Renal cortex interstitium (tissue), 11 donors: ENCODE data around the gene DERL3. TPM values are rescaled to one million over a fixed set of nuclear protein-coding genes. Genes with fewer than 3 reads are reported as not detected.

Experiments
- DNase-seq, 11 donors: peaks; one replicate each; pipeline ENCODE4 v3.0.0-alpha.2; 2013; ENCODE audit warnings: low read depth in 9 of 11, low spot score in 4 of 11; ENCODE audit errors: extremely low read depth in 1 of 11
- polyA plus RNA-seq, 3 donors: library from polyadenylated mRNA; unstranded; fragments of 120-200 nt; gene quantifications; one replicate each; pipeline ENCODE4 v1.2.1, GENCODE V29; 2013; ENCODE audit not compliant: insufficient read length in 3 of 3

The DERL3 gene
- polyA plus RNA-seq, 3 donors: 3.8 to 6.4 (median 6.0) TPM

DNA sequence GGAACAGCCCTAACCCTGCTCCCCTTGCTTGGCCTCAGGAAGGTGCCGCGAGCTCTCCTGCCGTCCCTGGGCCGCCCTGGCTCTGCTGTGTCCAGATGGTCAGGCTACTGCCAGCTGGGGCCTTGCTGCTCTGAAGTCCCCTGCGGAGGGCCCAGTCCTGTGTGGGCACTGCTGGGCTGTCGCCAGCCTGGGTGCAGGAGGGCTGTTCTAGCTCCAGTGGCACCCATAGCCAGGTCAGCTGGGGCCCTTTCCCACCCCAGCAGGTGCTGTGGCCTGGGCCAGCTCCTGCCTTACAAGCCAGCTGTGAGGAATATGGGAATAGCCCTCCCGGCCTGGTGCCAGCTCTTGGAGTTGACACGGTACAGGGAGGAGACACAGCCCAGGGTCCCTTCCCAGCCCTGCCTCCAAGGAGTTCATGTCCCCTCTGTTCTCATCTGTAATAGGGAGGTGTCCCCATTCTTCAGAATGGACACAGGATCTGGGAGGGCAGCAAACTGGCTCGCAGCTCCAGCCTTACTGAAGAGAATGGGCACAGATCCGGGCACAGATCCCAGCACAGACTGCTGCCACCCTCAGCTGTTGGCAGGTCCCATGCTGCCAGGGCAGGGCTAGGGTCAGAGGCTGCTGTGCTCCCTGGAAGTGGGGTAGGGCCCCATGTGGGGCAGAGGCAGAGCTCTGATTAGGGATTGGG is 3.9 kb downstream of the DERL3 start:
- no peak for DNase-seq

DNA sequence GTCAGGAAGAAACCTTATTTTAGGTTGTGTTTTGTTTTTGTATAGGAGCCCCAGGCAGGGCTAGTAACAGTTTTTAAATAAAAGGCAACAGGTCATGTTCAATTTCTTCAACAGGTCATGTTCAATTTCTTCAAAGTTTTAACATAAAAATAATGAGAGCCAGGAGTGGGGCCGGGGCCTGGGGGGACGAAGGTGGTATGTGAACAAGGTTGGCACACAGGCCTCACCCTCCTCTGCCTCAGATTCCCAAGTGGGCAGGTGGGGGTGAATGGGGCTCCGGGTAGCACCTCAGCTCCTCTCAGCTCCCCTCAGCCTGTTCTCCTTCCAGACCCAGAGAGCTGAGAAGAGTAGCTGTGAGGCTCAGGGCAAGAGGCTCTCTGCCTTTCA is 4.4 kb downstream of the DERL3 start:
- DNase-seq: no peak

DNA sequence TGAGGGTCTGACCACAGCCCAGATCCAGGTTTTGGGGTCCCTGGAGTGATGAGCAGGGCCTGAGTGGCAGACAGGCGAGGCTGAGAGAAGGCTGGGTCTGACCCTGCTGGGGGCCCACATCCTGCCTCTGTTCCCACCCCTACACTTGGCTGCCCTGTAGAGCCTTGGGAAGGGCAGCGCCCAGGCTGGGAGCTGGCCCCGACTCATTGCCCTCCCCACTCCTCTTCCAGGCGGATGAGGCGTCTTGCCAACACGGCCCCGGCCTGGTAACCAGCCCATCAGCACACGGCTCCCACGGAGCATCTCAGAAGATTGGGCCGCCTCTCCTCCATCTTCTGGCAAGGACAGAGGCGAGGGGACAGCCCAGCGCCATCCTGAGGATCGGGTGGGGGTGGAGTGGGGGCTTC is 4.9 kb downstream of the DERL3 start:
- no peak for DNase-seq

DNA sequence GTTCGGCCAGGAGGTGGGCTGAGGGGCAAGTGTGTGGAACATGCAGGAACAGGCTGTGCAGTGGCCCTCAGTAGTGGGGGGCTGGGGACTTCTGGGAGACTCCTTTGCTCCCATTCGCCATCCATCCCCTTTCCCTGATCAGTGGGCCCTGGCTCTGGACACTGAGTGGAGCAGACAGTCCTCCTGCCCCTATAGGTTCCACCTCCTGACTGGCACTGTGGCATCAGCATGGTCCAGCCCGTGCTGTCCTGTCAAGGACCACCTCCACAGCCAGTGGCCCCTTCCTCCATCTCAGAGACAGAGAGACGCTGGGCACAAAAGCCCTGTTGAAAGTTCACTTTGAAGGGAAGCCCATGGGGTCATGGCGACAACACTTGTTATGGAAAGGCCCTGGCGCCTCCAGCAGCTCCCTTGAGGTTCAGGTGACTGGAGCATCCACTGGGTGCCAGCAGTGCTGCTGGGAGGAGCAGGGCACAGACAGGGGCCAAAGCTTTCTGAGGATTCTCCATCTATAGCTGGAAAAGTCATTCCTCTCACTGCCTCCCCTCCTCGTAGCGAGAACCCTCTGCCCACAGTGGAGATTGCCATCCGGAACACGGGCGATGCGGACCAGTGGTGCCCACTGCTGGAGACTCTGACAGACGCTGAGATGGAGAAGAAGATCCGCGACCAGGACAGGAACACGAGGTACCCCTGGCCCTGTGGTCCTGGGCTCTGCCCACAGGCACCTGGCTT is 5.6 kb downstream of the DERL3 start:
- no peak for DNase-seq

DNA sequence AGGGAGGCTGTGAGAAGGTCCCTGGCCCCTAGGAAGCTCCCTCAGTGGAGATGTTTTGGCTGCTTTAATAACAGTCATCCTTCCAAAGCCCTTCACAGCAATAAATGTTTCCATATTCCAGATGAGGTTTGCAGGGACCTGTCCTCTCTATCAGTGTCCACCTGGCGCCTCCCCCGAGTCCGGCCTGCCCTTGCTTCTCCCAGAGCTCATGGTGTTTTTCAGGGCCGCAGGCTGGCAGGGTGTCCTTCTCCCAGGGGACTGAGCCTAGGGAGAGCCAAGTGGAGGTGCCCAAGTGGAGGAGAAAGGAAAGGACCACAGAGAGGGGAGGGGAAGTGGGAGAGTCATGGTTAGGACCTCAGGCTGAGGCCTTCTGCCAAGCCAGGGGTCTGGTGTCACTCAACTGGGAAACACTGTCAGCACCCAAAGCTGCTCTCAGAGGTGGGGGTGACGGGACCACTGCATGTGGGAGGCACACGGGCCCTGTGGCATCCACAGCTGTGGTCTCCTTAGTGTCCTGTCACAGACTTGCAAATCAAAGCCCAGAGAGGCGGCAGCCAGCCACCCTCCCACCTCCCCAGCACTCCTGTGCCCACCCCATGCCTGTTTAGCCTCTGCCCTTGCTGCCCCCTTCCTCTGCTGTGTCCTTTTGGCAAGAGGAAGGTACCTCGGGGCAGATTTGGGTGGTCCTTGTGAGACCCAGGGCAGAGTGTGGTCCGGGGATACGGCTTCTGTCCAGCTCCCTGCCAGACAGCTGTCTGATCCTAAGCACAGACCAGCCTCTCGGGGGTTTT is 6.4 kb downstream of the DERL3 start:
- no peak for DNase-seq

DNA sequence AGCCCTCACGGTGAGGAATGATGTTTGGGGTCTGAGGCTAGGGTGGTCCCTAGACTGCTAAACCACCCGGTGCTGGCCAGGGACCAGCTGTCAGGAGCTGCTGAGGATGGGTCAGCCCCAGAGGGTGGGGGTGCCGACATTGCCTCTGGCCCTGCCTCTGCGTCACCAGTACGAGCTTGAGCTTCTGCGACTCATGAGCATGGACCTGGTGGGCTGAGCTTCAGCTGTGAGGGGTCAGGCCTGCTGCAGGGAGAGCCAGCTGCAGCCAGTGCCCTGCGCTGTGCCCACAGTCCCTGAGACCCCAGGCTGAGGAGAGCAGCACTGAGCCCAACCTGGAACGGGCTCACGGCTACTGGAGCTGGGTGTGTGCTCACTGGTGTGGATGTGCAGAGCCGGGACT is 7.0 kb downstream of the DERL3 start:
- DNase-seq: no peak

DNA sequence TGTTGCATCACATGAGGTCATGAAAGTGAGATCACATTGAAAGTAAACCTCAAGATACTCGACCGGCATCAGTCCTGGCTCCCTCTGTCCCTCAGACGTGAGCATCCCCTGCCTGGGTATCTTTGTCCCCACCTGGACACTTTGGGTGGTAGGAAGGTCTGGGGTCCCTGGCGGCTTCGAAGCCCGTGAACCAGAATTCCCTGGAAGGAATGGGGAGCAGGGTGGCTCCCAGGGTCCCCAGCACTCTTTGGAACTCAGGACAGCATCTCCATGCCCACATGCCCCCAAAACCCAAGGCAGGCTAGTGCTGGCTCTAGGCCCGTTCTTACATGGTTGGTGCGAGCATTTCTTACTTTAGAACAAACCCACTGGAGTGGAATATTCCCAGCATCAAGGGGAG is 7.5 kb downstream of the DERL3 start:
- no peak for DNase-seq

DNA sequence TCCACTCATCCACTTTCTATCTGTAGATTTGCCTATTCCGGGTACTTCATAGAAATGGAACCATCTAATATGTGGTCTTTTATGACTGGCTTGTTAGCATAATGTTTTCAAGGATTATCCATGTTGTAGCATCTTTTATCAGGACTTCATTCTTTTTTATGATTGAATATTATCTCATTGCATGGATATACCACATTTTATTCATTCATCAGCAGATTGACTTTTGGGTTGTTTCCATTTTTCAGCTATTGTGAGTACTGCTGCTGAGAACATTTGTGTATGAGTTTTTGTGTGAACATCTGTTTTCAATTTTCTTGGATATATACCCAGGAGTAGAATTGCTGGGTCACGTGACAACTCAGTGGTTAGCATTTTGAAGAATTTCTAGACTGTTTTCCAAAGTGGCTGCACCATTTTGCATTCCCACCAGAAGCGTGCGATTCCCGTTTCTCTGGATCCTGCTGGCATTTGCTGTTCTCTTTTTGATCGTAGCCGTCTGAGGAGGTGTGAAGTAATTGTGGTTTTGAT is 8.9 kb downstream of the DERL3 start:
- DNase-seq: no peak

DNA sequence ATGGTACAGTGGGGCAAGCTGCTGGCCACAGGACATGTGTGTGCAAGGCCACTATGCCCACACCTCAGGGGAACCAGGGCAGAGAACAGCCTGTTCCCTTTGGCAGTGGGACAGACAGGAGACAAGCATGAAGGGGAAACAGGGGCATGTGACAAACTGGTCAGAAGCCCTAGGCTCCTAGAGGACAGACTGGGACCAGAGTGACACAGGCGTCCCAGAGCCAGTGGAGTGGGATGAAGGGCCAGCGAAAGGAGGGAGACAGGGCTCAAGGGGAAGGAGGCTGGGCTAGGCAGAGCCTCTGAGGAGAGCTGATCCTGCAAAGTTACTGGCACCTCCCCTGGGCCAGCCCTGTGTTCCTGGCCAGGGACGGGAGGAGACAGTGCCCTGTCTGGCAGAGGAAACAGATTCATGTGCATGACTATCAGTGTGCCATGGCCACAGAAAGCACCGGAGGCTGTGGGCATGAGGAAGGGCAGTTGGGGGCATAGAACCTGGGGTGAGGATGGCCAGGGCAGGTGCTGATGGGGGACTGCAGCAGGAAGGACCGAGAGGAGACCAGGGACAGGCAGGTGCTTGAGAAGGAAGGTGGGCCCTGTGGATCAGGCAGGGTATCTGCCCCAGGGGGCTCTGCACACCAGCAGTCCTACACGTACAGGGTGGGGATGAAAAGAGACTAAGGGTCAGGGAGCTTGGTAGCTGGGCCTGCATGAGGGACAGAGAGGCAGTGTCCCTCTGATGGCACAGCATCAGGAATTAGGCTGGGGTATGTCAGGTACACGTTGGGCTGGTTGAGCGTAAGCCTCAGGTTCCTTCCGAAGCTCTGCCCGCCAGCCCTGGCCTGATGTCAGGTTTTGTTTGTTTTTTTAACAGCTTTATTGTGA is 9.8 kb downstream of the DERL3 start:
- no peak for DNase-seq

DNA sequence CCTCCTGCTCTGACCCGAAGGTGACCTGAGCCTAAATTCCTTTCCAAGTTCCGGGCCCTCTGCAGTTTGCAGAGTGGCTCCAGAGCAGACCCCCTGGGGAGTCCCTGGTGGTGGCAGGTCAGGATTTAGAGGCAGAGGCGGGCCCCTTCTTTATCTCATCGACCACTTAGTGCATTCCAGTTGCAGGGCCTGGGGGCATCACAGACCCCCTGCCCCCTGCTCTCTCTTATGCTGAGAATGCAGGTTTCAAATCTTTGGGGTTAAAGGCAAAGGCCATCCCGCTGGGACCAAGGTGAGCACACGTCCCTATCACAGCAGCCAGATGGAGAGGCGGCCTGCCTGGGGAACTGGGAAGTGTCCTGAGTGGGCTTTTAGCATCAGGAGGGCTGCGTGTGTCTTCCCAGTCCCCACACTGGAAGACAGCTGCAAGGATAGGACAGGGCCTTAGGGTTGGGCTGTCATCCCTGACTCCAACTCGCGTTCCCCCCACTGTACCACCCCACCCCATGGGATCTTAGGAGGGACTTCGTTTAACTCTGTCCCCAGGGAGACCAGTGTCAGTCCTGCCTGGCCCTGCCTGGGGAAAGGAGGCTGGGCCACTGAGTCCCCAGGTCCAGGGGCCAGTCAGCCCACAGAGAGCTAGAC is 11.3 kb downstream of the DERL3 start:
- no peak for DNase-seq

DNA sequence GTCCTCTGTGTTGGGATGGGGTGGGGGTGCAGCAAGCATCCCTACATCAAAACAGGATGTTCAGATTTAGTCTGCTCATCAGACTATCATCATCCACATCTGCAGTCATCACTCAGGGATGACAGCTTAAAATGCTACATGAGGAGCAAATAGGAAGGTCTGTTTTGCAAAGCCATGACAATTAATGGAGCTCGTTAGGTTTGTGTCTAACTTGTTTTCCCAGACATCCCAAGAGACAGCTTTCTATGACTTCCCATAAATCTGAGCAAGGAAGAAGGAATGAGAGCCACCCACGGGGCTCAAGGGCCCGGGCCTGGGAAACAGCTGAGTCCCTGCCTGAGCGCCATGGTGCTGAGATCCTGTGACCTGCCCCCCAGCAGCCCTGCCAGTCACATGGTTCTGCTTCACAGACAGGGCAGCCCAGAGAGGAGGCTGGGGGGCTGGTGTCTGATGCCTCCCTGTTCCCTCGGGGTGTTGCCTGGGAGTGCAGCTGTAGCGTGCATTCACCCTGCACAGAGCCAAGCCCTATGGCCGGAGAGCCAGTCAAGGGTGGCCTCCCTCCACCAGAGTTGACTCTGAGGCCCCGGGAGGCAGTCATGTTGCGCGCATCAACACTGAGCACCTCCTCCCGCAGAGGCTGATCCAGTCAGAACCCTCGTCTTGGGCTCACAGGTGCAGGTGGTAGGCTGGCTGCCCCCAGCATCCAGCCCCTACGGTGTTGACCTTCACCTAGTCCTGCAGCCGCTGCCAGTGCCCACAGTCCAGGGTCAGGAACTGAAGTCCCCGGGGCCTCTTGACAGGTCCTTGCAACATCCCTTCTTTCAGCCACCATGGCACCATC is 12.1 kb downstream of the DERL3 start:
- no peak for DNase-seq

DNA sequence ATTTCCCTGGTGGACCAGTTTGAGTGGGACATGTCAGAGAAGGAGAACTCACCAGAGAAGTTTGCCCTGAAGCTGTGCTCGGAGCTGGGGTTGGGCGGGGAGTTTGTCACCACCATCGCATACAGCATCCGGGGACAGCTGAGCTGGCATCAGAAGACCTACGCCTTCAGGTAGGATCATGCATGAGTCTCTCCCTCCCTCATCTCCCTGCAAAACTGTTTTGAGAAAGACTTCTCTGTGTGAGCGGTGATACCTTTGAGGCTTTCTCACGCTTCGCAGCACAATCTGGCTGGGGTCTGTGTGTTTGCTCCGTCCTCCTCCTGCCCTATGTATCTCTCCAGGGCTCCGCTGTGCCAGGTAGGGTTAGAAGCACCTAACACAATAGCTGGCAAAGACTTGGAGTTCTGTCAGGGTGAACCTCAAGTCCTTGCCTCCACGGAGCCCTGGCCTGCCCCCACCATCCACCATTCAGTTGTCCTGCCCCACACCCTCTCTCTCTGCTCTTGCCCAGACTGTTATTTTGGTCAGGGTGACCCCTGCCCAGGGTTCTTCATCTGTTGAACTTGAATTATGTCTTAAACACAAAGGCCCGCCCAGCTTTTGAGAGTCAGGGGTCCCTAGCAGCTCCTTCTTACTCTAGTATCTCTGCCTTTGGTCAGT is 13.4 kb downstream of the DERL3 start:
- no peak for DNase-seq

DNA sequence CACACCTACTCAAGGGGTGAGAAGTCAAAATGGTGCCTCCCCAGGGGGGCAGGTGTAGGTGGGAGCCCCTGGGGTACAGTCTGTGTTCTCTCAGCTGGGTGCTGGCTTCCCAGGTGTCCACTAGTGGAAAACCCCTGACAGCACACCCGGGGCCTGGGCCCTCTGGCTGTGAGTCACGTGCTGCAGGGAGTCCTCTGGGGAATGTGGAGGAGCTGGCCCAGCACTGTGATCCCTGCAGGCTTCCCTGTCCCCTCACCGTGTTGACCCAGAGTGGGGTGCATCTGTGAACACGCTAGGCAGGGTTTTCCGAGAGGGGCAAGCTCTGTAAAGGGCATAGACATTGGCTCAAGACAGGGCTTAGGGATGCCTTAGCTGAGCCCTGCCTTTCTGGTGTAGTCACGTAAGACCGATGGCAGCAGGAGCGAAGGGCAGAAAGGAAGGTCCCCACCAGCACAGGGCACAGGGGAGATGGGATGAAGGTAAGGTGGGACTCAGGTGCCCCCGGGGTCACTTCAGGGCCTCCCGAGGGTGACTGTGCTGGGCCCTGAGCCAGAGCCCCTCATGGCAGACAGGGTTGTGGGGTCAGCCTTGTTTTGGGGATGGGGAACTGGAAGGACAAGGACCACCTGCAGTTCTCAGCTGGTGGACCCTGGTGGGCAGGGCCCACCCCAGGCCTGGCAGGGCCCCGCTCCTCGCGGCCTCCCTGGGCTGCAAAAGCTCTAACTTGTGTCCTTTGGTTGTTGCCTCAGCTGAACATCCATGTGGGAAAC is 14.1 kb downstream of the DERL3 start:
- DNase-seq: no peak

DNA sequence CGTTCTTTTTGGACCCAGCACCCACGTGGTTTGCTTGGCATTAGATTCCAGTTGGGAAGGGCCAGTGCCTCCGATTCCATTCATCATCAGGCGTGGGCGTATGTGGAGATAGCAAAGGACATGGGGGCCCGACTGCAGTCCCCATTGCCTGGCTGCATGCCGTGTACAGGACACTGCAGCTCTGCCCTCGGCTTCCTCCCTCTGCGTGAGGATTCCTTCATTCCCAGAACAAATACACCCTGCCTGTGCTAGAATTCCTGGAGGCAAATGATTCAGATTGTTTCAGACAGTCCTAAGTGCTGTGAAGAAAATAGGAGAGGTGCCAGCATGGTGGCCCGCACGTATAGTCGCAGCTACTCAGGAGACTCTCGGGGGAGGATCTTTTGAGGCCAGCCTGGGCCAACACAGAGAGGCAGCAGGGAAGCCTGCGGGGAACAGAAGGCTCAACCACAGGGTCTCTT is 15.4 kb downstream of the DERL3 start:
- DNase-seq: no peak

DNA sequence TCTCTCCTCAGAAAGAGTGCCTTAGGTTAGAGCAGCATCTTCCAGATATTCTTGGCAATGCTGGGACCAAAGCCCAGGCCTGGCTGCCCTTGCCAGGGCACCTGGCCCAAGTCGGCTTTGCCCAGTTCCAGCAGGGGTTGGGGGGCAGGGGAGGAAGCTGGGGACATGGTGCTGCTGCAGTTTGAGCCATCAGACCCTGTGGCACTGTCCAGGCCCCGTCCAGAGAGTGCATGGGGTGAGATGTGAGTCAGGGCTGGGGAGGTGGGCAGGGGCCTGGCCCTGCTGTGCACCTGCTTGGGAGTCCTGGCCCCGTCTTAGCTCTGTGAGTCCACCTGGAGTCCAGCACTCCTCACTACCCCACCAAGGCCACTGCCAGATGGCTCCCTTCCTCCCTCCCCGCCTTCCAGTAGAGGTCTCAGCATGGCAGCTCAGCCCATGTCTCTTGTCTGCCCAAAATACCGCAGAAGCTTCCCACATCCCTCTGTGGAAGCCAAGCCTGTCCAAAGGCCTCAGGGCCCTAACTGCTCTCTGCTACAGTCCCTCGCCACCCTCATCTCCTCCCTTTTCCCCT is 16.6 kb downstream of the DERL3 start:
- DNase-seq: no peak

DNA sequence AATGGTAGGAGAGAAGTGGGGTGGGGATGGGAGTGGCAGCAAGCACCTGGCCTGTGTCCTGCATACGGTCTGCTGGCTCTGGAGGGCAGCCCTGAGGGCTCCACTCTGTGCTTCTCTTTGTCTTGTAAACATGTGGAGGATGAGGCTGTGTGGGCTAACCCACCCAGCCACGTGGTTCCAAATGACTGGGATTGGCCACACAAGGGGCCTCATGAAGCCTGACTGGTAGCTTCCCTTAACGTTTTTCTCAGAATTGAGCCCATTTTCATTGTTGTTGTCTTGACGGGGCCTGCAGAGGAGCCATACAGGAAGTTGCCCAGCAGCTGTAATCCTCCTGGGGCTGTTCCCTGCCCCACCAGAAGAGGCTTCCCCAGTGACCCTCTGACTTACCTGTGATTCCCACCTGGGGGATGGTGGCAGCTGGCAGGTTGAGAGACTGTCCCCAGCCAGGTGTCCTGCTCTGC is 18.0 kb downstream of the DERL3 start:
- no peak for DNase-seq
